ENCODE data around the gene ERVH48-1. TPM values are rescaled to one million over a fixed set of nuclear protein-coding genes. Genes with fewer than 3 reads are reported as not detected.
"Not testable (repeated sequence)": the region's sequence is repeated elsewhere in the genome, so short reads cannot be mapped to it uniquely, and the experiment has no call there.

Gene ERVH48-1
- total RNA-seq, 2 donors from 2014 or later, result 0.18 to 2.7 TPM

- DNase-seq (ENCODE audit: low spot score in 2 of 2); H3K9me3 Mint-ChIP-seq; H3K36me3 Mint-ChIP-seq; H3K27ac Mint-ChIP-seq; ATAC-seq: not testable (repeated sequence)
Observed at GRCh38 chr21:42927474-42928200, 2.2 kb upstream of the ERVH48-1 start.

GRCh38 chr21:42924433-42924751, 1.0 kb downstream of the ERVH48-1 start:
- DNase-seq (ENCODE audit: low spot score in 2 of 2) (no peak), ATAC-seq (no peak)
- Mint-ChIP-seq H3K36me3 (no peaks in the 10 kb centered on the region), H3K9me3 (no peaks in the 10 kb centered on the region), H3K27ac (peak overlapping the region; percentile 87 to 91)

GRCh38 chr21:42923553-42924432, 1.6 kb downstream of the ERVH48-1 start:
- Mint-ChIP-seq H3K9me3 (no peaks in the 10 kb centered on the region), H3K36me3 (no peaks in the 10 kb centered on the region), H3K27ac (peak overlapping the region; percentile 87 to 91)
- DNase-seq (ENCODE audit: low spot score in 2 of 2) (peak; percentile 71 to 73), ATAC-seq (peak; percentile 95 to 99)

DNA sequence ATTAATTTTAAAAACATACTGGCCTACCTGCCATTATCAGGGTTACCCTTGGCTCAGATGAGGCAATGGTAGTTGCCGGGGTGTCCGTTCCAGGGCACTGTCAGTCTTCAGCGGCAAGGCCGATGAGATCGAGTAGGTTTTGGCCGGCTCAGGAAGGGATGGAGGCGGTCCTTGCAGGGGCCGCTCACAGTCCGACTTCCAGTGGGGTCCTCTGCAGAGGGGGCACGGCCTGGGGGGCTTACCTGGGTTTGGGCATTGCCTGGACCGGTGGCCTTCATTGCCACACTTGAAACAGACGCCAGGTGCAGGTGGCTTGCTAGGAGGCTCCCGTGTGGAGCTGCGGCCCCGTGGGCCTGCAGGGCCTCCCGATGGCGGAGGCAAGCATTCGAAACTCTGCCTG, 2.5 kb downstream of the ERVH48-1 start:
- DNase-seq (ENCODE audit: low spot score in 2 of 2) (no peak), ATAC-seq (no peak)
- H3K9me3 Mint-ChIP-seq, result no peaks in the 10 kb centered on the region
- no peaks in the 10 kb centered on the region for H3K36me3 Mint-ChIP-seq
- peak overlapping the region in 1 of 2 donors; percentile 87 for H3K27ac Mint-ChIP-seq

- DNase-seq (ENCODE audit: low spot score in 2 of 2), result no peak
- no peaks in the 10 kb centered on the region for H3K36me3 Mint-ChIP-seq
- no peak overlapping the region for H3K27ac Mint-ChIP-seq
- no peaks in the 10 kb centered on the region for H3K9me3 Mint-ChIP-seq
- no peak for ATAC-seq
Observed at GRCh38 chr21:42921927-42922326, 3.5 kb downstream of the ERVH48-1 start.

DNA sequence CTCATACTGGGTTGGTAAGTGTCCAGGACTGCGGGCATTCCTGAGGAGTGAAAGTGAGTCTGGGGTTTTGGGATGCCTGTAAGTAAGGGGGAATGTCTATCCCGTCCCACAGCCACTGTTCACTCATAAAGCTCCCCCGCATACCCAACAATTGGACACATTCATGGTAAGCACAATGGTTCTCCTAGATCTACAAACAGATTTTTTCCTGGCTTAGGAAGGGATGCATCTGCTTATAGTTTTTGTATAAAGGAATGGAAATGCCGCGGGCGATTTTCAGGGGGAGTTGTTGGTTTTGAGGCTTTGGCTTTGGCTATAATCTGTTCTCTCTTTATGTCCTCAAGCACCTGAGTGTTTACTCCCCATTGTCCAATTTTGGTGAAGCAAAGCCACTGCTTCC, 7.1 kb downstream of the ERVH48-1 start:
- no peak for DNase-seq (ENCODE audit: low spot score in 2 of 2)
- no peaks in the 10 kb centered on the region for H3K9me3 Mint-ChIP-seq

DNA sequence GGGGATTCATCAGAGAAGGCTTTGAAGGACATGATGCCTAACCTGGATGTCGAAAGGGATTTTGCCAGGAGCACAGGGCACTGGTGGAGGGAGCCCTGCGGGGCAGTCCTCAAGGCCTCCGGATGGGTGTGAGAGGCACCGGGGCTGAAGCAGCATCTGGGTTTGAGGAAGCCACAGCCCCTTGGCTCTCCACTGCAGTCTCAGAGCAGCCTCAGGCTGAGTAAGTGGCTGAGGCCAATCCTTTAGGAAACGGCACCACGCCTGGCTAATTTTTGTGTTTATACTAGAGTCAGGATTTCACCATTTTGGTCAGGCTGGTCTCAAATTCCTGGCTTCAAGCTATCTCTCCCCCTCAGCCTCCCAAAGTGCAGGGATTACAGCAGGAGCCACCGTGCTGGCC, 12.0 kb downstream of the ERVH48-1 start:
- H3K27ac Mint-ChIP-seq, result peak overlapping the region; percentile 61 to 77
- H3K9me3 Mint-ChIP-seq, result no peaks in the 10 kb centered on the region
- DNase-seq (ENCODE audit: low spot score in 2 of 2), result no peak
- ATAC-seq, result no peak
- H3K36me3 Mint-ChIP-seq, result no peaks in the 10 kb centered on the region

More for the DNA sequence above, 7.1 kb downstream of the ERVH48-1 start:
- Mint-ChIP-seq H3K27ac (no peak overlapping the region), H3K36me3 (no peaks in the 10 kb centered on the region)
- ATAC-seq, result no peak

- H3K9me3 Mint-ChIP-seq, result not testable (repeated sequence)
Observed at GRCh38 chr21:42911920-42912319, 13.5 kb downstream of the ERVH48-1 start.

GRCh38 chr21:42908484-42908883, 16.9 kb downstream of the ERVH48-1 start:
- not testable (repeated sequence) for H3K36me3 Mint-ChIP-seq, H3K27ac Mint-ChIP-seq

More at GRCh38 chr21:42911920-42912319, 13.5 kb downstream of the ERVH48-1 start:
- ATAC-seq; H3K27ac Mint-ChIP-seq; H3K36me3 Mint-ChIP-seq; DNase-seq (ENCODE audit: low spot score in 2 of 2): not testable (repeated sequence)

DNA sequence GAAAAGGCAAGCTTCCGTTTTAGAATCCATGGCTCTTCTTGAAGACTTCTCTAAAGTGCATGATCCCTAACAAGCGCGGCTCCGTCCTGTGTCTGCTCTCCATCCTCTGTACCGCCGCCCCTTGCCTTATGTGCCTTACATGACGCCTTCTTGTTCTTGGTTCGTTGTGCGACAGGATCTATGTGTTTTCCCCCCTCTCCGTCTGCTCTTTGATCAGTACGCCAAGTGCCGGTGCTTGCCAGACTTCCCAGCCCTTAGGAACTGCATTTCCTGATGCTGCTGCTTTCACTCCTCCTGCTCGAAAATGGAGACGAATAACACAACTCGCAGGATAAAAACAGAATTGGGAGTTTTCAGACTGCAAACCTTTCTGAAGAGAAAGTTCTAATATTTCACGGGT, 19.2 kb downstream of the ERVH48-1 start:
- H3K36me3 Mint-ChIP-seq, result peaks cover 10 to 16% of the 10 kb centered on the region in 2 donors
- no peak for ATAC-seq

More at GRCh38 chr21:42908484-42908883, 16.9 kb downstream of the ERVH48-1 start:
- not testable (repeated sequence) for DNase-seq (ENCODE audit: low spot score in 2 of 2); ATAC-seq; H3K9me3 Mint-ChIP-seq

DNA sequence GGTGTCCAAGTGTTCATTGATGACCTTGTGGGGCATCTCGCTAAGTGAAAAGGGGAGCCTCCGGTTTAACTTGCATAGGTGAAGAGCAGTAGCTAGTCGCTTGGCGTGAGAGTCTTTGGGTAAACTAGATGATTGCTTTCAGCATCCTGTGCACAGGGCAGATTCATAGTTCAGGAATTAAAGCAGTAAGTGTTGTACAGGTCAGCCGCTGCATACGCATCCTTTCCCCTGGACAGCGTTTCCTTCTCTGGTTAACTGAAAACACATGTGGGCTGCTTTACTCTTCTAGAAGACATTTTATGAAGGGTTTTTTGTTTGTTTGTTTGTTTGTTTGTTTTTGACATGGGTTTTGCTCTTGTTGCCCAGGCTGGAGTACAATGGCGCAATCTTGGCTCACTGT, 20.2 kb downstream of the ERVH48-1 start:
- Mint-ChIP-seq H3K9me3 (no peaks in the 10 kb centered on the region), H3K36me3 (peaks cover 10 to 16% of the 10 kb centered on the region in 2 donors), H3K27ac (no peak overlapping the region)
- no peak for DNase-seq (ENCODE audit: low spot score in 2 of 2)
- ATAC-seq, result no peak

More for the DNA sequence above, 19.2 kb downstream of the ERVH48-1 start:
- Mint-ChIP-seq H3K27ac (no peak overlapping the region), H3K9me3 (no peaks in the 10 kb centered on the region)
- DNase-seq (ENCODE audit: low spot score in 2 of 2), result no peak

DNA sequence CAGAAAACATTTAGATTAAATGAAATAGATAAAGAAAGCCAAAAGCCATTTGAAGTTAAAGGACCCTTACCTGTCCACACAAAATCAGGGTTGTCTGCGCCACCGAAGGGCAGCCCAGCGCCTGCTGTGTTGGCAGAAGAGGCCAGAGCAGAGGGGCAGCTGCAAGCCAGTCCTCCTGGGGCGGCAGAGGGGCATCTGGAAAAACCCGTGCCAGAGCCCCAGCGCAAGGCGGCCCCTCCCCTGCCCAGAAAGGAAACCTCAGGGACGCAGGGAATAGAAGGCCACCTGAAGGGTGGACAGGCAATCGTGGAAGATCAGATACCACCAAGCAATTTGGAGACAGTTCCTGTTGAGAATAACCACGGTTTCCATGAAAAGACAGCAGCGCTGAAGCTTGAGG, 21.6 kb downstream of the ERVH48-1 start:
- peaks cover 11 to 16% of the 10 kb centered on the region in 2 donors for H3K36me3 Mint-ChIP-seq
- H3K27ac Mint-ChIP-seq, result no peak overlapping the region
- ATAC-seq (no peak), DNase-seq (ENCODE audit: low spot score in 2 of 2) (no peak)
- no peaks in the 10 kb centered on the region for H3K9me3 Mint-ChIP-seq

DNA sequence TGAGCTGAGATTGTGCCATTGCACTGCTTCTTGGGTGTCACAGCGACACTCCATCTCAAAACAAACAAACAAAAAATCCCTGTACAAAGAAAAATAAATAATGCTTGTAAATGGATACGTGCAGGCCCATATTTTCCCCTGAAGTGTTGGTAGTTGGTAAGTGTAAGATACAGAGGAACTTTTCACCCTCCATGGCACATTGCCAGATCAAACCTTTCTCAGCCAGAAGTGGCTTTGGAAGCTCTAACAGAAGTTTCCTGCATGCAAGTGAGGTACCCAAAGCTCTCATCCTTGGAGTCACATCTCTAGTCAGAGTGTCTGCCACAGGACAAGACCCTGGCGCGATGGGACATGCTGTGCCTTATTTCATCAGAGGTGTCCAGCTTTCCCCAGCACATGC, 25.0 kb downstream of the ERVH48-1 start:
- H3K36me3 Mint-ChIP-seq, result peaks cover 10 to 14% of the 10 kb centered on the region in 2 donors
- DNase-seq (ENCODE audit: low spot score in 2 of 2) (no peak), ATAC-seq (no peak)
- no peaks in the 10 kb centered on the region for H3K9me3 Mint-ChIP-seq
- H3K27ac Mint-ChIP-seq, result no peak overlapping the region

- Mint-ChIP-seq H3K27ac (peak within 1 kb of the TSS; percentile 86 to 95), H3K36me3 (peaks cover 0 to under 1% of the 10 kb centered on the region in 2 donors), H3K9me3 (no peaks in the 10 kb centered on the region)
- DNase-seq (ENCODE audit: low spot score in 2 of 2) (peak; percentile 99), ATAC-seq (peak; percentile 95)
Observed at GRCh38 chr21:42892931-42893755, 32.3 kb downstream of the ERVH48-1 start, which contains the start of gene NDUFV3. NDUFV3 (plus strand) TSS chr21:42893309; CDS start chr21:42893334, 25 bp downstream.

- peak overlapping the region; percentile 86 to 95 for H3K27ac Mint-ChIP-seq
- no peaks in the 10 kb centered on the region for H3K36me3 Mint-ChIP-seq
- DNase-seq (ENCODE audit: low spot score in 2 of 2) (no peak), ATAC-seq (no peak)
- H3K9me3 Mint-ChIP-seq, result no peaks in the 10 kb centered on the region
Observed at GRCh38 chr21:42892582-42892930, 32.9 kb downstream of the ERVH48-1 start.

GRCh38 chr21:42887326-42887725, 38.1 kb downstream of the ERVH48-1 start:
- H3K27ac Mint-ChIP-seq, result no peak overlapping the region
- no peak for DNase-seq (ENCODE audit: low spot score in 2 of 2)
- ATAC-seq, result no peak
- H3K9me3 Mint-ChIP-seq, result no peaks in the 10 kb centered on the region
- no peaks in the 10 kb centered on the region for H3K36me3 Mint-ChIP-seq

DNA sequence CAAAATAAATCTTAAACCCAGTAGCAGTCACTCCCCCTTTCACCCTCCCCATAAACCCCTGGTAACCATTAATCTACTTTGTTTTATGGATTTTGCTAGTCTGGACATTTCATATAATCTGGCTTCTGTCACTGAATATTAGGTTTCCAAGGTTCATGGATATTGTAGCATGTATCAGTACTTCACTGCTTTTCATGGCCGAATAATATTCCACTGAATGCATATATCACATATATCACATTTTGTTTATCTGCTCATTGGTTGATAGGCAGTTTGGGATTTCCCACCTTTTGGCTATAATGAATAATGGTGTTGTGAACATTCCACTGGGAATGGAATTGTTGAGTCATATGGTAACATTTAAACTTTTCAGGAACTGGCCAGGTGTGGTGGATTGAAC, 41.5 kb downstream of the ERVH48-1 start:
- Mint-ChIP-seq H3K27ac (no peak overlapping the region), H3K36me3 (peaks cover 10 to 11% of the 10 kb centered on the region in 2 donors), H3K9me3 (no peaks in the 10 kb centered on the region)
- DNase-seq (ENCODE audit: low spot score in 2 of 2) (no peak), ATAC-seq (no peak)
